OCI-LY3 (cell line): Measurements from ENCODE around the gene DNAI1.

Experiments used
- CTCF ChIP-seq: fragments of 200-600, 300-600 bp; sonication (generic); IDR thresholded peaks from 2 replicates; pipeline ENCODE4 v1.5.1; 2014; ENCODE audit warnings: antibody characterized with exemption, low read length, low read depth
- EZH2phosphoT487 ChIP-seq: fragments of 200-600 bp; shearing (Covaris generic); IDR thresholded peaks from 2 replicates; pipeline ENCODE4 v1.6.1; 2018; ENCODE audit warnings: antibody characterized with exemption, mixed run types, low read depth

GRCh38 chr9:34456746-34457145 lies 1.9 kb upstream of the DNAI1 start:
- no peak for TF ChIP-seq CTCF
- TF ChIP-seq EZH2phosphoT487: no peak
